HG02884 (cell line): ENCODE data around the gene MED26.
"Not testable (repeated sequence)": the region's sequence is repeated elsewhere in the genome, so short reads cannot be mapped to it uniquely, and the experiment has no call there.

Source experiments
- ATAC-seq: cut with Tn5 transposase; IDR thresholded peaks from one replicate; pipeline ENCODE4 v1.9.1; 2021; ENCODE audit warnings: mild to moderate bottlenecking, moderate library complexity; ENCODE audit not compliant: unreplicated experiment

MED26 gene, protein sequence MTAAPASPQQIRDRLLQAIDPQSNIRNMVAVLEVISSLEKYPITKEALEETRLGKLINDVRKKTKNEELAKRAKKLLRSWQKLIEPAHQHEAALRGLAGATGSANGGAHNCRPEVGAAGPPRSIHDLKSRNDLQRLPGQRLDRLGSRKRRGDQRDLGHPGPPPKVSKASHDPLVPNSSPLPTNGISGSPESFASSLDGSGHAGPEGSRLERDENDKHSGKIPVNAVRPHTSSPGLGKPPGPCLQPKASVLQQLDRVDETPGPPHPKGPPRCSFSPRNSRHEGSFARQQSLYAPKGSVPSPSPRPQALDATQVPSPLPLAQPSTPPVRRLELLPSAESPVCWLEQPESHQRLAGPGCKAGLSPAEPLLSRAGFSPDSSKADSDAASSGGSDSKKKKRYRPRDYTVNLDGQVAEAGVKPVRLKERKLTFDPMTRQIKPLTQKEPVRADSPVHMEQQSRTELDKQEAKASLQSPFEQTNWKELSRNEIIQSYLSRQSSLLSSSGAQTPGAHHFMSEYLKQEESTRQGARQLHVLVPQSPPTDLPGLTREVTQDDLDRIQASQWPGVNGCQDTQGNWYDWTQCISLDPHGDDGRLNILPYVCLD

DNA sequence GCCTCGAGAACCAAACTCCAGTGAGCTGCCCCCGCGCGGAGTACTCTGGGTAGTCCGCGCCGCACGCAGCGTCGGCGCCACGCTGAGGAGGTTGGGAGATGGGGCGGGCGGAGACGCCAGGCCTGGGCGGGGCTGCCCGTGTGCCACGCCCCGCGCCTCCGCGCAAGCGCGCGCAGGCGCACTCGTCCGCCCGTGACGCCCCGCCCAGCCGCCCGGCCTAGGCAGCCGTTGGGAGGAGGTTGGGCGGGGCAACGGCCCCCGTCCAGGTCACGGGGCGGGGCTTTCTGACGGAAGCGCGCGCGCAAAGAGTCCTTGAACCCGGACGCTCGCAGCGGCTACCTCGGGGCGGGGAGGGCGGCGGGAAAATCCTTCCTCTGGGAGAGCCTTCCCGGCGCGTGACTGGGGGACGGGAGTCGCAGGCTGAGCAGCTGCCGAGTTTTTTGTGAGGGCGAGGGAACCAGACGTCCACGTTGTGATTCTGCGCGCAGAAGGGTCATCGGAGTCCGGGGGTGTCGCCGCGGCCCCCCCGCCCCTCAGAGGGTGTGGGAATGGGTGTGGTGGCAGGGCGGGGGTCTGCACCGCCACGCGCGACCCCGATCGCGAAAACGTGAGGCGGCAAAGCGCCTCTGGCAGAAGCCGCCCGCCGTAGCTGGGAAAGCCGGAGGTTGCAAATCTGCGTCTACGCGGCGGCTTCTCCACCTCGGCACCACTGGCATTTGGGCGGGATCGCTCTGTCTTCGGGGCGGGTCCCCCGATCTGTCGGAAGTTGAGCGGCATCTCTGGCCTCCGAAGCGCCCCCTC lies at the start of gene MED26:
TSS of gene MED26 (minus strand) at position 22 of the 801 bp plus-strand sequence. CDS start 261 bp downstream, outside the sequence.
- ATAC-seq = peak; percentile 74

DNA sequence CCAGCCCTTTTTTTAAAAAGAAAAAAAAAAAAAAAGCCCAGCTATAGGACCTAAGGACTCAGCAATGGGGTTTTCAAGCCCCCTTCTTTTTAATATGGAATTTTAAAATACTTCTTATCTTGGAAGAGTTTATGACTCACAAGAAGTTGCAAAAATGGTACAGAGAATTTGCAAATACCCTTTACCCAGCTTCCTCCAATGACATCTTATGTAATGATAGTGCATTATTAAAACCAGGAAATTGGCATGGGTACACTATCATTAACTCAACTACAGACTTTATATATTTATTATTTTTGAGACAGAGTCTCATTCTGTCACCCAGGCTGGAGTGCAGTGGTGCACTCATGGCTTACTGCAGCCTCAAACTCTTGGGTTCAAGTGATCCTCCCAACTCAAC lies 49.1 kb upstream of the MED26 start:
- no peak for ATAC-seq

DNA sequence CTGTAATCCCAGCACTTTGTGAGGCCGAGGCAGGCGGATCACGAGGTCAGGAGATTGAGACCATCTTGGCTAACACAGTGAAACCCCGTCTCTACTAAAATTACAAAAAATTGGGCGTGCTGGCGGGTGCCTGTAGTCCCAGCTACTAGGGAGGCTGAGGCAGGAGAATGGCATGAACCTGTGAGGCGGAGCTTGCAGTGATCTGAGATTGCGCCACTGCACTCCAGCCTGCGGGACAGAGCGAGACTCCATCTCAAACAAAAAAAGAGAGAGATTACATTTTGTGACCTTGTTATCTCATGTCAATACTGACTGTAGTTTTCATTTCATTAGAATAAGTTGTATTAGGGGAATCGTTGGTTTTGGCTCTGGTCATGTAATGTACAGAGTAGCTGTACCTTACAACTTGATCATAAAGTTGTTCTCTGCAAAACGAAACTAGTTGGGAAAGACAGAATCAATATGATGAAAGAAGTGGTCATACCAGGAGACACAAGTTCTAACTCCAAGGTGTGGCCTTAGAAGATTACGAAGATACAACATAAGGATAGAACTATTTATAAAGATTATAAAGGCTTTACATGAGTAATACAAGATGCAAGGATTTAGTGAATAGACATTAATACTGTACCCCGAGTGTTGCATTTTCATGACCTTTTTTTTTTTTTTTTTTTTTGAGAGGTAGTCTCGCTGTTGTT lies 48.2 kb upstream of the MED26 start:
- ATAC-seq = no peak

DNA sequence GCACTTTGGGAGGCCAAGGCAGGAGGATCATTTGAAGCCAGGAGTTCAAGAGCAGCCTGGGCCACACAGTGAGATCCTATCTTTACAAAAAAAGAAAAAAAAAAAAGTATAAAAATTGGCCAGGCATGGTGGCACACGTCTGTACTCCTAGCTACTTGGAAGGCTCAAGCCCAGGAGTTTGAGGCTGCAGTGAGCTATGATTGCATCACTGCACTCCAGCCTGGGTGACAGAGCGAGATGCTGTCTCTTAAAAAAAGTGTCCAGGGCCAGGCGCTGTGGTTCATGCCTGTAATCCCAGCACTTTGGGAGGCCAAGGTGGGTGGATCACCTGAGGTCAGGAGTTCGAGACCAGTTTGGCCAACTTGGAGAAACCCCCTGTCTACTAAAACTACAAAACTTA lies 45.8 kb upstream of the MED26 start:
- not testable (repeated sequence) for ATAC-seq

DNA sequence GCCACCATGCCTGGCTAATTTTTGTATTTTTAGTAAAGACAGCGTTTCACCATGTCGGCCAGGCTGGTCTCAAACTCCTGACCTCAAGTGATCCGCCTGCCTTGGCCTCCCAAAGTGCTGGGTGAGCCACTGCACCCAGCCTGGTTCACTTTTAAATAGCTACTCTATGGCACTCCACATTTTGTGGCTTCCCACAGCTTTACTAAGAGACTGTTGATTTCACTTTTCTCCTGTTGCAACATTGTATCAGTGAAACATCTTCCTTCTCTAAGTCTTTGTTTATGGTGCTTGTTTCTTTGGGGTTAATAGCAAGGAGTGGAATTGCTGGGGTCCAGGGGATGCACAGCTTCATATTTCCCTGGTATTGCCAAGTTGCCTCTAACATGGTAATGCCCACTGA lies 45.2 kb upstream of the MED26 start:
- no peak for ATAC-seq

DNA sequence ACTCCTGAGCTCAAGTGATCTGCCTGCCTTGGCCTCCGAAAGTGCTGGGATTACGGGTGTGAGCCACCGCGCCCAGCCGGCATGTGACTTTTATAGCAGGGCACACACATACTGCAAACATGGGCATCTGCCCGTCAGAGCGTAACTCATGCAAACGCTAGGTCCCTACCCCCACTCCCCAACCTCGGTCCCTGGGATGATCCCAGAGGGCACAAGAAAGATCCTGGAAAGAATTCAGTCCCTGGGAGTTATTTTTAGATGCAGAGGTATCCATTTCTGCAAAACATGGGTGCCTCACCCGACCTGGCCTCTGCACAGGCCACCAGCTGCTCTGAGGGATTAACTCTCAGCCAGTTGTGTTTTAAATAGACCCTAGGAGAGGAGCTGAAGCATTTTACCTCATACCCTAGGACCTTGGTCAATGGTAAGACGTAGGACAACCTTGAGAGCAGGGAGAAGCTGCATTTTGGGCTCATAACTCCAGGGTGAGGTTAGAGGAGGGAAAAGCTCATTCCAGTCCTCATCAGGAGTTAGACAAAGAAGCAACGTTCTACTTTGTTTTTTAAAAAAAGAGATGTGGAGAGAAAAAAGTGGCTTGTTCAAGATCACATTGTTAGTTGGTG lies 43.8 kb upstream of the MED26 start:
- no peak for ATAC-seq

DNA sequence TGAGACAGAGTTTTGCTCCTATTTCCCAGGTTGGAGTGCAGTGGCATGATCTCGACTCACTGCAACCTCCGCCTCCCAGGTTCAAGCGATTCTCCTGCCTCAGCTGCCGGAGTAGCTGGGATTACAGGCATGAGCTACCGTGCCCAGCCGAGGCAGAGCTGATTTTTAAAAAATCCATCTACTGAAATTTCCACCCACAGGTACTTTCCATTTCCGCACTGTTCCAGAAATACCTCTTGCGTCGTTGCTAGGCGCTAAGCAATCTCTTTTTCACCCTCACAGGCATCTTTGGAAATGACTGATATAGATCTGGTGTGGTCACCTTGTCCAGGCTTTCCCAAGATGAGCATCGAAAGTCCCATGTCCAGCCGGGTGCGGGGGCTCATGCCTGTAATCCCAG lies 42.3 kb upstream of the MED26 start:
- no peak for ATAC-seq

DNA sequence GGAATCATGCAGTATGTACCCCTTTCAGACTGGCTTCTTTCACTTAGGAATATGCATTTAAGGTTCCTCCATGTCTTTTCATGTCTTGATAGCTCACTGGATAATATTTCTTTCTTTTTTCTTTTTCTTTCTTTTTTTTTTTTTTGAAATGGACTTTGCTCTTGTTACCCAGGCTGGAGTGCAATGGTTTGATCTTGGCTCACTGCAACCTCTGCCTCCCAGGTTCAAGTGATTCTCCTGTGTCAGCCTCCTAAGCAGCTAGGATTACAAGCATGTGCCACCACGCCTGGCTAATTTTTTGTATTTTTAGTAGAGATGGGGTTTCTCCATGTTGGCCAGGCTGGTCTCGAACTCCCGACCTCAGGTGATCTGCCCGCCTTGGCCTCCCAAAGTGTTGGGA lies 40.7 kb upstream of the MED26 start:
- not testable (repeated sequence) for ATAC-seq

DNA sequence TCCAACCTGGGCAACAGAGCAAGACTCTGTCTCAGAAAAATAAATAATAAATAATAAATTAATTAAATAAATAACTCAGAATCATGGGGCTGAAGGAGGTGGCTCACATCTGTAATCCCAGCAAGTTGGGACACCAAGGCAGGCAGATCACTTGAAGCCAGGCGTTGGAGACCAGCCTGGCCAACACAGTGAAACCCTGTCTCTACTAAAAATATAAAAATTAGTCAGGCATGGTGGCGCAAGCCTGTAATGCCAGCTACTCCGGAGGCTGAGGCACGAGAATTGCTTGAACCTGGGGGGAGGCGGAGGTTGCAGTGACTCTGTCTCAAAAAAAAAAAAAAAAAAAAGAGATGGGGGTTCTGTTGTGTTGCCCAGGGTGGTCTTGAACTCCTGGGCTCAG lies 40.2 kb upstream of the MED26 start:
- ATAC-seq = no peak

DNA sequence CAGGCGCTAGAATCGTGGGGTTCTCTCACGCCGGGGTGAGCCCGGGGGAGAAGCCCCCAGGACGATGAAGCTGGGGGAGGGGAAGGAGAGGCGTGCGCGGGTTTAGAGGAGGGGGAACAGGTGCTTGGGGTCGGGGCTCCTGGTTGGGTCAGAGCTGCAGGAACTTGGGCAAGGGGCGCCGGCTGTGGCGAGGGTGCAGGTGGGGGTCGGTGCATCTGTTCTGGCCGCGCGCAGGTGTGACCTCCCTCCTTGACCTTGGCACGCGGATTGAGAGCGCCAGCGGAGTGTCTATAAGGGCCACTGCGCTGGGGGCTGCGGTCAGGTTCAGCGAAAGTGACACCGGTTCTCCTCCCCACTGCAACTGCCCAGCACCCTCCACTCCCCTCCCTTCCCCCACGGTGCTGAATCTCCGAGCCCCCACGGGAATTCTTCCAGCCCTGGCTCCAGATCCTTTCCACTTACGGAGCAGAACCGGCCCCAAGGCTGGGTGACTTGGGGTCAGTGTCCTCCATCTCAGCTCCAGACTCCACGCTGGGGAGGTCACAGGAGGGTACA lies 33.6 kb upstream of the MED26 start:
- ATAC-seq = no peak

DNA sequence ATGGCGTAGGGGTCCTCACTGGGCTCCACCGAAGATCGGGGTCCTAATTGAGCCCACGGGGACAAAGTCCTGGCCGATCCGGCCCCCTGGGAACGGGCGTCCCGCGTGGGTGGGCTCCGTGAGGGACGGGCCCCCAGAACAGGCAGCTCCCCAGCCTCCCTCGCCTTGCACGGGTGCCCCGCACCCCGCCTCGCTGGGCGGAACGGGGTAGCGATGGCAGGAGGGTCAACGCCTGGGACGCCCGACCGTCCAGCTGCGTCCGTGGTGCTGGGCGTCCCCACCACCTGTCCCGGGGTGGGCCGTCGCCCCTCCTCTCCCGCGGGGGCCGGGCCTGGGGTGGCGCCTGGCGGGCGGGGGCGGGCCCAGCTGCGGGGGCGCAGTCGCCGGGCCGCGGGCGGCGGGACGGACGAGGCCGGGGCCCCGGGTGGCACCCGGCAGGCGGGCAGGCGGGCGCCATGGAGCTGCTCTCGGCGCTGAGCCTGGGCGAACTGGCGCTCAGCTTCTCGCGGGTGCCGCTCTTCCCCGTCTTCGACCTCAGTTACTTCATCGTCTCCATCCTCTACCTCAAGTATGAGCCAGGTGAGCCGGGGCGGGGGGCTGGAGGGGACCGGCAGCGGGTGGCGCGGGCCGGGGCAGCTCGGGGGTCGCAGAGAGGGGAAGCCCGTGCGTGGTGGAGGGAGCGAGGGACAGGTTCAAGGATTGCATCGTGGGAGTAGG lies 32.9 kb upstream of the MED26 start, which contains the start of gene TMEM38A:
TSS of gene TMEM38A (plus strand) at position 377 of the 717 bp plus-strand sequence. CDS start at position 456, 79 bp downstream.
- no peak for ATAC-seq

DNA sequence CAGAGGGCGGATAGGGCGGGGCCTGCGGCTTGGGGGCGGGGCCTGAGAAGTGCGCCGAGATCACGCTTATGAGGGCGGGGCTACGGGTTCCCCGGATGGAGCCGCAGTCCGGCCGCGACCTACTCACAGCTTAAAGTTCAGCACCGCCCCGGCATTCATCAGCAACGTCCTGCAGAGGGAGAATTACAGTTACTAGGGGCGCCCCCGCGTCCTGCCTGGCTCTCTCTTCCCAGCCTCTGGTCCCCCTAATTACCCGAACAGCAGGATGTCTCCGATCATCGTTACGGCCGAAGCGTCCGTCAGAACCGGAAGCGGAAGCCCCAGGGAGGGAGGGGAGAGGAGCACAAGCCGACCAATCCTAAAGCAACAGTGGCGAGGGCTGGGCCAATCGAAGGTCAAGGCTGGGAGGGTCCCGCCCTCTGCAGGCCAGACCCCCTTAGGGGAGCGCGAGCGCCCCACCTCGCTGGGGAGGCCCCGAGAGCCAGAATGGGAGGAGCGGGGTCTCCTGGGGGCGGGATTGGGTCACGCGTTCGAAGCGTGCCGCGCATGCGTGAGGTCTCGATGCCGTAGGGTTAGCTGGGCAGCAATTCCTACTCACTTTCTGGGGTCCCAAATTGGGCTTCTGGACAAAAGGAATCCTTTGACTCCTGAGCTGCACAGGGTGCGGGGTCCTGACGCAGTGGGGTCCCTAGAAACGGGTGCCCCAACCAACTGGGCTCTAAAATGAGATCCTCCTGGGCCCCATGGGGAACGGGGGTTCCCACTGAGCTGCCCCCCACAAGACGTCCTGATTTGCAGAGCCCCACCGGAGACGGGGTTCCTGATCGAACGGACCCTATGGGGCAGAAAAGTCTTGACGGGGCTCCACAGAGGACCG lies 32.1 kb upstream of the MED26 start, which contains the start of gene SMIM7:
TSS of gene SMIM7 (minus strand) at position 313 of the 877 bp plus-strand sequence. CDS start at position 279, 34 bp downstream.
- peak; percentile 90 for ATAC-seq

DNA sequence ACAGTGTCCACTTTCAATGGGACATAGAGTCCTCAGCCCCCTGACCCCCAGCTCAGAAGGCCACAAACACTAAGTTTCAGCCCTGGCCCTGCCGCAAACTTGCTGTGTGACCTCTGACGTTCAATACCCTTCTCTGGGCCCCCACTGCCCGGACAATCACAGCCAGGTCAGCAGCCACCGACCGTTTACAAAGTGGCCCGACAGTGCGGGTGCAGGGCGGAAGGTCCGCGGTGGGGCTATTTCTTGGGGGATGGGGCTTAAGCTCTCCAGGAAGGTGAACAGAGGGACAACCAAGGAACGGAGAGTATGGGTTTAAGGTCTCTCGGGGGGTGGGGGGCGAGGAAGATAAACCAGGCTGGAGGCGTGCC lies 31.4 kb upstream of the MED26 start:
- no peak for ATAC-seq

DNA sequence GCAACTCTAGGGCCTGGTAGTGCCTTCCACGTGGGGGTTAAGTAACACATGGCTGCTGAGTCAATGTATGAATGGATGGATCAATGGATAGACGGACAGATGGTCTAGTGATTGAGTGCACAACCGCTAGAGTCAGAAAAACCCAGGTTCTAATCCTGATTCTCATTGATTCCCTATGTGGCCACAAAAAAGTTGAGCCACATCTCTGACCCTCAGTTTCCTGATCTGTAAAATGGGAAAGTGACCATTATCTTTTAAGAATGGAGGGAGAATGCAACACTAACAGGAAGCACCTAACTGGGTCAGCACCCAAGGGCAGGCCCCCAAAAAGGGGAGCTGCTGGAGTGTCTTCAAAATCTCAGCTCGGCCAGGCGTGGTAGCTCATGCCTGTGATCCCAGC lies 29.4 kb upstream of the MED26 start:
- no peak for ATAC-seq

DNA sequence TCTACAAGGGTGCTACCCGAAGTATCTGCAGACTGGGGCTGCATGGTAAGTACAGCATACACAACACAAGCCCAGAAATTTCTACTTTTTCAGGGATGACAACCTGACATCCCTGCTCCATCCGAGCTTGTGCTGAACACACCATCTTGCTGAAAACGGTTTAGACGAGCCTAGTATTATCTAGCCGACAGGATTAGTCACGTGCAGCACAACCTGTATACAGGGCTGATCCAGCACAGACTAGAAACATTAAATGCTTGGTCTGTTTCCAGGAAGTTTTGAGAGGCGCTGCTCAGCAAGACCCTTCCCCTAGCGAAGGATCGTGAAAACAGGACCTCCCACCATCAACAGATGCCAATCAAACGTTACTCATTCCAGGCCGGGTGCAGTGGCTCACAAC lies 27.7 kb upstream of the MED26 start:
- ATAC-seq = no peak

DNA sequence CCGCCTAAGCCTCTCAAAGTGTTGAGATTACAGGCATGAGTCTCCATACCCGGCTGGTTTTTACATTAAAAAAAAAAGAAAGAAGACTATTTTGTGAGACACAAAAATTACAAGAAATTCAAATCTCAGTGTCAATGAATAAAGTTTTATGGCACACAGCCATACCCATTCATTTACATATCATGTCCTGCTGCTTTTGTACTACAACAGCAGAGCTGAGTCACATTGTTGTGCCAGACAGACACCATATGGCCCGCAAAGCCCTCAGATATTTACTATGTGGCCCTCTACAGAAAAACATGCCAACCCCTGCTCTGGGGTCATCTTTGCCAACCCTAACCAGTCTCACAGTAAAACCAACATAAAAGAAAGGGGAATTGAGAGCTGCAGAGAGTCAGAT lies 26.6 kb upstream of the MED26 start:
- ATAC-seq = no peak

DNA sequence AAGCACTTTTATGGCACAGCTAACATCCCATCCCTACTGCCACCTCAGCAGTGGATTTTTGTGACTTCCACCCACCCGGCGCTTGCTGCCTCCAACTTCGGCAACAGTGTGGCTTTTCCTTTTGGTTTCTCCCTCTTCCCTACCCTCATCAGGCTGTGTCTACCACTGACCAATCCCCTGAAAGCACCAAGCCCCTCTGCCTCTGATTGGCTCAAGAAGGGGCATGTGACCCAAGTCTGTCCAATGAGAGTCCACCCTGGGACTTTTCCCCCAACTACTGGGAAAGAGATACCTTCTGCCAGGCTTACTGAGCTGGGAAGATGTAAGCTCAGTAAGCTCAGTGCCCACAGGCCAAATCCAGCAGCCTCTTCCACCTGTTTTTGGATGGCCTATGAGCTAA lies 26.1 kb upstream of the MED26 start:
- ATAC-seq = no peak

DNA sequence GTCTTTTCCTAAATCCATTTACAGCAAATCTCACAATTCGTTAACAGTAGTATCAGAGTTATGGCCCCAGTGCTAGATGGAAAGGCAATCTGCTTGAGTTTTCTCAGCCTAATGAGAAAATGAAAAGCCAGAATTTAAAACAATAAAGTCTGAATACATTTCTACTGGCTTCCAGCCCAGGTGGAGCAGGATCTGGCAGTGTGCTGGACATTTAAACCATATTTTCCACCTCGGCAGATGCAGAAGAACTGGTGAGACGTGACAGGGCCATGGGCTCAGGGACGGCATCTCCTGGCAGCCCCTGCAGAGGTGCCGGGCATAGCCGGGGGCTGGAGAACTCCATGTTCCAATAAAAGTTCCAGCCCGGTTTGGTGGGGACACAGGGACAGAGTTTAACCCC lies 24.9 kb upstream of the MED26 start:
- no peak for ATAC-seq
